Esophagus muscularis mucosa (tissue), 4 donors: ENCODE results near the gene ATXN10.

Experiments
- CTCF ChIP-seq, 3 experiments: fragments of 200-600 bp in 2 of 3; fragments of 450-650 bp in 1 of 3; sonication (generic) in 2 of 3; IDR thresholded peaks; one replicate each; pipeline ENCODE4 v1.5.1; 2017 to 2019; ENCODE audit warnings: antibody characterized with exemption in 3 of 3, mild to moderate bottlenecking in 2 of 3, moderate library complexity in 1 of 3
- EP300 ChIP-seq: sonication (generic); formaldehyde crosslinking; IDR thresholded peaks from one replicate; pipeline ENCODE4 v1.6.1; 2017; ENCODE audit warnings: antibody characterized with exemption
- POLR2A ChIP-seq: fragments of 450-650 bp; IDR thresholded peaks from one replicate; pipeline ENCODE4 v1.6.1; 2017; ENCODE audit warnings: antibody characterized with exemption, moderate library complexity, mild to moderate bottlenecking, low read depth
- POLR2AphosphoS5 ChIP-seq, 2 donors: sonication (generic); formaldehyde crosslinking; IDR thresholded peaks; one replicate each; pipeline ENCODE4 v1.6.1; 2017; ENCODE audit warnings: antibody characterized with exemption in 2 of 2

- no peak for TF ChIP-seq POLR2AphosphoS5 (IDR thresholded peaks at IDR 0.05)
- TF ChIP-seq CTCF (IDR thresholded peaks at IDR 0.05), result no peak
- no peak for TF ChIP-seq POLR2A
- no peak for TF ChIP-seq EP300
These were observed 142.6 kb downstream of the ATXN10 start for GRCh38 chr22:45814198-45814597.
